IMR-90 (cell line): ENCODE results near the gene DYNLRB1.

Experiments used
- CTCF ChIP-seq: conservative IDR thresholded peaks from 2 replicates; pipeline ENCODE4 v1.5.1; 2012; ENCODE audit warnings: mild to moderate bottlenecking, low read depth, low read length, improper control_type of control experiment
- MXI1 ChIP-seq: IDR thresholded peaks from 2 replicates; pipeline ENCODE4 v1.6.1; 2012; ENCODE audit warnings: low read depth, mild to moderate bottlenecking, low read length, moderate library complexity, borderline replicate concordance
- POLR2A ChIP-seq: IDR thresholded peaks from 2 replicates; pipeline ENCODE4 v1.6.1; 2012; ENCODE audit warnings: mild to moderate bottlenecking, low read depth, low read length
- SMC3 ChIP-seq: fragments of 150-350 bp; IDR thresholded peaks from 2 replicates; pipeline ENCODE4 v1.6.1; 2016; ENCODE audit warnings: low read depth, mild to moderate bottlenecking, antibody characterized with exemption, low read length, moderate library complexity

GRCh38 chr20:34574426-34574825 is 58.2 kb downstream of the DYNLRB1 start:
- TF ChIP-seq CTCF (no peak), POLR2A (no peak), MXI1 (no peak), SMC3 (no peak)
